DND-41 (cell line): ENCODE measurements around the gene SLC25A34.

Experiments used
- EZH2 ChIP-seq: IDR thresholded peaks from 3 replicates; pipeline ENCODE4 v1.6.1; 2012; ENCODE audit warnings: borderline replicate concordance, low read depth, mild to moderate bottlenecking, moderate library complexity, low read length, inconsistent platforms; ENCODE audit not compliant: severe bottlenecking
- TF ChIP-seq, protein P1 (sequence below): IDR thresholded peaks from 2 replicates; pipeline ENCODE4 v1.5.1; 2012; ENCODE audit warnings: borderline replicate concordance, low read length, moderate library complexity, mild to moderate bottlenecking; ENCODE audit not compliant: poor library complexity, severe bottlenecking; ENCODE audit errors: extremely low read depth

DNA sequence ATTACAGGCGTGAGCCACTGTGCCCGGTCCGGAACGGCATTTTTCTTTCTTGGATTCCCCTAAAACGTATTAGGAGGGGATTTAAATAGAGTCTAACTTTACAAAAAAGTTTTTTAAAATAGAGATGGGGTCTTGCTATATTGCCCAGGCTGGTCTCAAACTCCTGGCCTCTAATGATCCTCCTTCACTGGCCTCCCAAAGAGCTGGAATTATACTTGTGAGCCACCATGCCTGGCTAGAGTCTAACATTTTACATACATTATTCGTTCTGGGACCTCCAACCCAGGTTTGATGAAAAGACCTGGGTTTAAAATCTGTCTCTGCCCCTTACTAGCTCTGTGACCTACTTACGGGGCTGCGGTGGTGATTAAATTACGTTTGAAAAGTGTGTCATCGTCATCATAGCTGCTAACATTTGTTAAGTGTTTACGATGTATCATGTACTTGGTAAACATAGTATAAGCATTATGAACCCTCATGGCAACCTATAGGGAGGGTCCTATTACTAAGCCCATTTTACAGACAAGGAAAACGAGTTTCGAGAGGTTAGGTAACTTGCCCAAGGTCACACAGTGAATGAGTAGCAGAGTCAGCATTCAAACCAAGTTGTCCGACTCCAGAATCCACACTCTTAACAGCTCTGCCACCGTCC lies 27.4 kb upstream of the SLC25A34 start:
- TF ChIP-seq, protein P1, sequence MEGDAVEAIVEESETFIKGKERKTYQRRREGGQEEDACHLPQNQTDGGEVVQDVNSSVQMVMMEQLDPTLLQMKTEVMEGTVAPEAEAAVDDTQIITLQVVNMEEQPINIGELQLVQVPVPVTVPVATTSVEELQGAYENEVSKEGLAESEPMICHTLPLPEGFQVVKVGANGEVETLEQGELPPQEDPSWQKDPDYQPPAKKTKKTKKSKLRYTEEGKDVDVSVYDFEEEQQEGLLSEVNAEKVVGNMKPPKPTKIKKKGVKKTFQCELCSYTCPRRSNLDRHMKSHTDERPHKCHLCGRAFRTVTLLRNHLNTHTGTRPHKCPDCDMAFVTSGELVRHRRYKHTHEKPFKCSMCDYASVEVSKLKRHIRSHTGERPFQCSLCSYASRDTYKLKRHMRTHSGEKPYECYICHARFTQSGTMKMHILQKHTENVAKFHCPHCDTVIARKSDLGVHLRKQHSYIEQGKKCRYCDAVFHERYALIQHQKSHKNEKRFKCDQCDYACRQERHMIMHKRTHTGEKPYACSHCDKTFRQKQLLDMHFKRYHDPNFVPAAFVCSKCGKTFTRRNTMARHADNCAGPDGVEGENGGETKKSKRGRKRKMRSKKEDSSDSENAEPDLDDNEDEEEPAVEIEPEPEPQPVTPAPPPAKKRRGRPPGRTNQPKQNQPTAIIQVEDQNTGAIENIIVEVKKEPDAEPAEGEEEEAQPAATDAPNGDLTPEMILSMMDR = no peak
- TF ChIP-seq EZH2 = no peak
